Thymus (tissue), 14 donors: ENCODE data around the gene PFDN2. TPM values are rescaled to one million over a fixed set of nuclear protein-coding genes. Genes with fewer than 3 reads are reported as not detected.

Experiments
- DNase-seq, 9 donors: peaks; one replicate each; pipeline ENCODE4 v3.0.0-alpha.2; 2013; ENCODE audit warnings: low spot score in 9 of 9, low read depth in 6 of 9, missing footprints in 1 of 9
- H3K27ac ChIP-seq, 2 donors: one replicate each; pipeline ENCODE4 v1.5.1; 2013; ENCODE audit warnings: control low read depth in 1 of 2, low read depth in 1 of 2, low read length in 1 of 2, mild to moderate bottlenecking in 1 of 2, moderate library complexity in 1 of 2
- H3K27me3 ChIP-seq, 2 donors: one replicate each; pipeline ENCODE4 v1.5.1; 2013; ENCODE audit warnings: low read length in 1 of 2; ENCODE audit not compliant: control insufficient read depth in 2 of 2, insufficient read depth in 1 of 2
- H3K36me3 ChIP-seq, 2 donors: one replicate each; pipeline ENCODE4 v1.5.1; 2013; ENCODE audit warnings: low read length in 1 of 2, mild to moderate bottlenecking in 1 of 2, moderate library complexity in 1 of 2; ENCODE audit not compliant: control insufficient read depth in 2 of 2, insufficient read depth in 2 of 2
- H3K4me1 ChIP-seq, 2 donors: one replicate each; pipeline ENCODE4 v1.5.1; 2013; ENCODE audit warnings: low read length in 2 of 2; ENCODE audit not compliant: control insufficient read depth in 2 of 2, insufficient read depth in 2 of 2
- H3K4me3 ChIP-seq, 2 donors: one replicate each; pipeline ENCODE4 v1.5.1; 2013; ENCODE audit warnings: low read length in 2 of 2, control low read depth in 1 of 2, mild to moderate bottlenecking in 1 of 2
- H3K9me3 ChIP-seq, 2 donors: one replicate each; pipeline ENCODE4 v1.5.1; 2013; ENCODE audit warnings: low read length in 1 of 2, mild to moderate bottlenecking in 1 of 2; ENCODE audit not compliant: control insufficient read depth in 2 of 2, insufficient read depth in 1 of 2
- WGBS: extraction: QIAGEN DNeasy Blood & Tissue Kit; methylation state at CpG from one replicate; pipeline ENCODE4 v1.1.7; 2013; 5-methylcytosine and 5-hydroxymethylcytosine counted together
- long read RNA-seq, 10 donors: transcript quantifications; one replicate each; lab custom pipeline, GENCODE V29; 2026
- polyA plus RNA-seq: library from polyadenylated mRNA; stranded (reverse); fragments of 200-250 nt; gene quantifications from one replicate; pipeline ENCODE4 v1.2.3, GENCODE V29; 2013
- total RNA-seq: library from RNA; stranded (reverse); fragments of 120-200 nt; gene quantifications from one replicate; pipeline ENCODE4 v1.2.4, GENCODE V29; 2013
- donor health status: healthy.

The PFDN2 gene
- total RNA-seq (48.2 TPM), polyA plus RNA-seq (152 TPM)
- long read RNA-seq, donor 1, partial matches to known transcripts = 0 of 3 reads
- long read RNA-seq, donor 1, other reads (novel, unspliced or antisense) = 0 of 3 reads
- long read RNA-seq, donor 2, transcript PFDN2-201 (4 exons, 677 nt) = major isoform, 58 of 163 reads
- long read RNA-seq, donor 2, partial matches to known transcripts = 85 of 163 reads
- long read RNA-seq, donor 2, other reads (novel, unspliced or antisense) = 19 of 163 reads
- long read RNA-seq, donor 3, transcript PFDN2-201 (4 exons, 677 nt) = major isoform, 61 of 144 reads
- long read RNA-seq, donor 3, partial matches to known transcripts = 63 of 144 reads
- long read RNA-seq, donor 3, other reads (novel, unspliced or antisense) = 17 of 144 reads
- long read RNA-seq, donor 4, transcript PFDN2-201 (4 exons, 677 nt) = major isoform, 23 of 43 reads
- long read RNA-seq, donor 4, partial matches to known transcripts = 19 of 43 reads
- long read RNA-seq, donor 4, other reads (novel, unspliced or antisense) = 0 of 43 reads
- long read RNA-seq, donor 5, transcript PFDN2-201 (4 exons, 677 nt) = major isoform, 65 of 107 reads
- long read RNA-seq, donor 5, partial matches to known transcripts = 39 of 107 reads
- long read RNA-seq, donor 5, other reads (novel, unspliced or antisense) = 0 of 107 reads
- long read RNA-seq, donor 6, transcript PFDN2-201 (4 exons, 677 nt) = major isoform, 35 of 42 reads
- long read RNA-seq, donor 6, partial matches to known transcripts = 6 of 42 reads
- long read RNA-seq, donor 6, other reads (novel, unspliced or antisense) = 0 of 42 reads
- long read RNA-seq, donor 7, transcript PFDN2-201 (4 exons, 677 nt) = major isoform, 56 of 91 reads
- long read RNA-seq, donor 7, partial matches to known transcripts = 34 of 91 reads
- long read RNA-seq, donor 7, other reads (novel, unspliced or antisense) = 0 of 91 reads
- long read RNA-seq, donor 8, transcript PFDN2-201 (4 exons, 677 nt) = major isoform, 21 of 28 reads
- long read RNA-seq, donor 8, partial matches to known transcripts = 5 of 28 reads
- long read RNA-seq, donor 8, other reads (novel, unspliced or antisense) = 0 of 28 reads
- long read RNA-seq, donor 9, transcript PFDN2-201 (4 exons, 677 nt) = major isoform, 33 of 33 reads
- long read RNA-seq, donor 9, partial matches to known transcripts = 0 of 33 reads
- long read RNA-seq, donor 9, other reads (novel, unspliced or antisense) = 0 of 33 reads
- long read RNA-seq, donor 10, transcript PFDN2-201 (4 exons, 677 nt) = major isoform, 33 of 42 reads
- long read RNA-seq, donor 10, partial matches to known transcripts = 8 of 42 reads
- long read RNA-seq, donor 10, other reads (novel, unspliced or antisense) = 0 of 42 reads

- Histone ChIP-seq H3K27ac (peak within 1 kb of the TSS; percentile 84 to 92), H3K4me1 (peaks cover 23 to 34% of the 10 kb centered on the region in 2 donors), H3K36me3 (peaks cover 28 to 34% of the 10 kb centered on the region in 2 donors), H3K9me3 (no peaks in the 10 kb centered on the region), H3K27me3 (no peaks in the 10 kb centered on the region), H3K4me3 (peak within 1 kb of the TSS; percentile 80 to 87)
- DNase-seq = peak; percentile 68 to 90 (median 78)
- under 1% methylated on average over 58 of the region's 58 CpGs for WGBS
These were observed at the start of gene PFDN2, which contains the start of gene NIT1 for GRCh38 chr1:161117759-161118581. TSS of gene PFDN2 (minus strand) at chr1:161118037. CDS start at chr1:161118026, 11 bp downstream. TSS of gene NIT1 (plus strand) at chr1:161118105. CDS start at chr1:161118177, 72 bp downstream.

- H3K4me1 ChIP-seq = peaks cover 12 to 21% of the 10 kb centered on the region in 2 donors
- 13% methylated on average over 33 of the region's 33 CpGs for WGBS
These were observed 49.1 kb upstream of the PFDN2 start for GRCh38 chr1:161166669-161167548.

GRCh38 chr1:161165742-161166668, 48.2 kb upstream of the PFDN2 start, which contains the start of gene PPOX:
TSS of gene PPOX (plus strand) at chr1:161166426. CDS start at chr1:161166848, 422 bp downstream.
- H3K27ac ChIP-seq = peak within 1 kb of the TSS; percentile 85 to 95
- H3K36me3 ChIP-seq = peaks cover 37 to 47% of the 10 kb centered on the region in 2 donors
- H3K4me3 ChIP-seq = peak within 1 kb of the TSS; percentile 62 to 79
- H3K4me1 ChIP-seq = peaks cover 12 to 21% of the 10 kb centered on the region in 2 donors
- WGBS = under 1% methylated on average over 54 of the region's 54 CpGs
- H3K9me3 ChIP-seq = no peaks in the 10 kb centered on the region
- peak; percentile 83 to 97 (median 92) for DNase-seq
- no peaks in the 10 kb centered on the region for H3K27me3 ChIP-seq

More at GRCh38 chr1:161166669-161167548, 49.1 kb upstream of the PFDN2 start:
- peak overlapping the region; percentile 62 to 79 for H3K4me3 ChIP-seq
- H3K27me3 ChIP-seq = no peaks in the 10 kb centered on the region
- H3K27ac ChIP-seq = peak overlapping the region; percentile 58
- H3K9me3 ChIP-seq = no peaks in the 10 kb centered on the region
- H3K36me3 ChIP-seq = peaks cover 46 to 54% of the 10 kb centered on the region in 2 donors
- no peak for DNase-seq

DNA sequence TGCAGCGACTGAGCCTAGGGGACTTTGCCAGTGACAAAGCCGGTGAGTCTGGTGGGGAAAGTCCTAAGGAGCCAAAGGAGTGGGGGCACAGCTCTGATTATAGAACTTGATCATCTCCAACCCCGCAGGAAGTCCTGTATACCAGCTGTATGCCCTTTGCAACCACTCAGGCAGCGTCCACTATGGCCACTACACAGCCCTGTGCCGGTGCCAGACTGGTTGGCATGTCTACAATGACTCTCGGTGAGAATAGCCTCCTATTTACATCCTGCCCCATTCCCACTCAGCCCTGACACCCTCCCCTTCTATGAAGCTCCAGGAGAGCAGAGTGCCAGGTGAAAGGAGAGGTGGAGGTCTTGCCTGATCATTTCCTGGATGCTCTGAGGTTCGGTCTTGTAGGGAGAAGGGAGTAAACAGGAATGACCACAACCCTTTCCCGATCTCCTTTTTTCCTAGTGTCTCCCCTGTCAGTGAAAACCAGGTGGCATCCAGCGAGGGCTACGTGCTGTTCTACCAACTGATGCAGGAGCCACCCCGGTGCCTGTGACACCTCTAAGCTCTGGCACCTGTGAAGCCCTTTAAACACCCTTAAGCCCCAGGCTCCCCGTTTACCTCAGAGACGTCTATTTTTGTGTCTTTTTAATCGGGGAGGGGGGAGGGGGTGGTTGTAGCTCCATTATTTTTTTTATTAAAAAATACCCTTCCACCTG, 47.2 kb upstream of the PFDN2 start:
- 80% methylated on average over 14 of the region's 14 CpGs for WGBS
- Histone ChIP-seq H3K9me3 (no peaks in the 10 kb centered on the region), H3K4me3 (peak overlapping the region; percentile 62 to 79), H3K4me1 (peaks cover 16 to 27% of the 10 kb centered on the region in 2 donors), H3K27ac (peak overlapping the region in 1 of 2 donors; percentile 95), H3K27me3 (no peaks in the 10 kb centered on the region), H3K36me3 (peaks cover 34 to 40% of the 10 kb centered on the region in 2 donors)
- no peak for DNase-seq

GRCh38 chr1:161163793-161164192, 46.0 kb upstream of the PFDN2 start:
- no peak for DNase-seq
- H3K36me3 ChIP-seq = peaks cover 29 to 32% of the 10 kb centered on the region in 2 donors
- WGBS = 97% methylated on average over 5 of the region's 5 CpGs
- H3K4me3 ChIP-seq = no peak overlapping the region
- no peaks in the 10 kb centered on the region for H3K9me3 ChIP-seq
- H3K27ac ChIP-seq = no peak overlapping the region
- H3K4me1 ChIP-seq = peaks cover 20 to 34% of the 10 kb centered on the region in 2 donors
- no peaks in the 10 kb centered on the region for H3K27me3 ChIP-seq

DNA sequence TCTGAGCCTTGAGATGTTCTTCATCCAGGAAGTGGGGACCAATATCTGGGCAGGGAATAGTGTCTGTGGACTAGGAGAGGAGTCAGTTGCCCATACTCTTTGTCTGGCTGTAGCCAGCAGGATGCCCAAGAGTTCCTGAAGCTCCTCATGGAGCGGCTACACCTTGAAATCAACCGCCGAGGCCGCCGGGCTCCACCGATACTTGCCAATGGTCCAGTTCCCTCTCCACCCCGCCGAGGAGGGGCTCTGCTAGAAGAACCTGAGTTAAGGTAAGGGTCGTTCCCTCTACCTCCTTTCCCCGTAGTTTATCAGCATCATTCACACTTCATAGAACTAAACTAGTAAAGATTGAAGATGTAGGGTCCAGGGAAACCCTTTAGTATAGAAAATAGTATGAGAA, 45.0 kb upstream of the PFDN2 start:
- peaks cover 39% of the 10 kb centered on the region in 2 donors for H3K36me3 ChIP-seq
- H3K27ac ChIP-seq = no peak overlapping the region
- H3K4me3 ChIP-seq = no peak overlapping the region
- WGBS = 97% methylated on average over 10 of the region's 10 CpGs
- peaks cover 20 to 39% of the 10 kb centered on the region in 2 donors for H3K4me1 ChIP-seq
- no peaks in the 10 kb centered on the region for H3K9me3 ChIP-seq
- DNase-seq = no peak
- no peaks in the 10 kb centered on the region for H3K27me3 ChIP-seq
